Measurements from ENCODE around the gene FOSL2. TPM values are rescaled to one million over a fixed set of nuclear protein-coding genes. Genes with fewer than 3 reads are reported as not detected.

Gene FOSL2
- total and polyA plus RNA-seq, 7 donors: 20.1 to 278 (median 74.7) TPM

DNA sequence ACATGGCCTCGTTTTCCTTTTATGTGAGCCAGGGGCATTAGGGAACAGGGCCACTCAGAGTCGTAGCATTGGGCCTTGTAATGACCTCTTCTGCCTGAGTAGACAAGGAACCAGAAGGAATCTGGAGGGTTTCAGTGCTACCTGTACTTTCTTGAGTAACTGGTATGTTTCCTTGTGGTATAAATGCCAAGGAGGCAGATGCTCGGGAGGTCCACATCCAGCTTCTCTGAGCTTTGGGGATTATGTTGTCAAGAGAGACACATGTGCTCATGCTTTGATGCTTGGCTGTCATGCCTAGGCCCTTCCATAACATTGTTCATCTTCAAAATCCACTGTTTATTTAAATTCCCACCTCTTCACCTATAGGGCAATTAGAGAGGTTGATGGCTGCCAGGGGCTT is 26.3 kb downstream of the FOSL2 start:
- Histone ChIP-seq H3K27me3 (ENCODE audit: insufficient read depth in 3 of 3, low read length in 2 of 3) (no peaks in the 10 kb centered on the region), H3K27ac (no peak overlapping the region), H3K36me3 (ENCODE audit: insufficient read depth in 1 of 2, low read depth in 1 of 2) (peaks cover 0 to 49% of the 10 kb centered on the region in 2 donors), H3K4me1 (peaks cover 9% of the 10 kb centered on the region), H3K4me3 (no peak overlapping the region), H3K9me3 (no peaks in the 10 kb centered on the region)
- intact Hi-C loops (cut with DNase I): no loop called here
- TF ChIP-seq, protein P1, sequence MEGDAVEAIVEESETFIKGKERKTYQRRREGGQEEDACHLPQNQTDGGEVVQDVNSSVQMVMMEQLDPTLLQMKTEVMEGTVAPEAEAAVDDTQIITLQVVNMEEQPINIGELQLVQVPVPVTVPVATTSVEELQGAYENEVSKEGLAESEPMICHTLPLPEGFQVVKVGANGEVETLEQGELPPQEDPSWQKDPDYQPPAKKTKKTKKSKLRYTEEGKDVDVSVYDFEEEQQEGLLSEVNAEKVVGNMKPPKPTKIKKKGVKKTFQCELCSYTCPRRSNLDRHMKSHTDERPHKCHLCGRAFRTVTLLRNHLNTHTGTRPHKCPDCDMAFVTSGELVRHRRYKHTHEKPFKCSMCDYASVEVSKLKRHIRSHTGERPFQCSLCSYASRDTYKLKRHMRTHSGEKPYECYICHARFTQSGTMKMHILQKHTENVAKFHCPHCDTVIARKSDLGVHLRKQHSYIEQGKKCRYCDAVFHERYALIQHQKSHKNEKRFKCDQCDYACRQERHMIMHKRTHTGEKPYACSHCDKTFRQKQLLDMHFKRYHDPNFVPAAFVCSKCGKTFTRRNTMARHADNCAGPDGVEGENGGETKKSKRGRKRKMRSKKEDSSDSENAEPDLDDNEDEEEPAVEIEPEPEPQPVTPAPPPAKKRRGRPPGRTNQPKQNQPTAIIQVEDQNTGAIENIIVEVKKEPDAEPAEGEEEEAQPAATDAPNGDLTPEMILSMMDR (IDR thresholded peaks at IDR 0.05): no peak
- ATAC-seq (peak in 3 of 4 donors; percentile 0 to 8 (median 5)), DNase-seq (no peak)
- WGBS, 3 donors: 92 to 98% (median 95%) methylated on average over 3 of the region's 3 CpGs

DNA sequence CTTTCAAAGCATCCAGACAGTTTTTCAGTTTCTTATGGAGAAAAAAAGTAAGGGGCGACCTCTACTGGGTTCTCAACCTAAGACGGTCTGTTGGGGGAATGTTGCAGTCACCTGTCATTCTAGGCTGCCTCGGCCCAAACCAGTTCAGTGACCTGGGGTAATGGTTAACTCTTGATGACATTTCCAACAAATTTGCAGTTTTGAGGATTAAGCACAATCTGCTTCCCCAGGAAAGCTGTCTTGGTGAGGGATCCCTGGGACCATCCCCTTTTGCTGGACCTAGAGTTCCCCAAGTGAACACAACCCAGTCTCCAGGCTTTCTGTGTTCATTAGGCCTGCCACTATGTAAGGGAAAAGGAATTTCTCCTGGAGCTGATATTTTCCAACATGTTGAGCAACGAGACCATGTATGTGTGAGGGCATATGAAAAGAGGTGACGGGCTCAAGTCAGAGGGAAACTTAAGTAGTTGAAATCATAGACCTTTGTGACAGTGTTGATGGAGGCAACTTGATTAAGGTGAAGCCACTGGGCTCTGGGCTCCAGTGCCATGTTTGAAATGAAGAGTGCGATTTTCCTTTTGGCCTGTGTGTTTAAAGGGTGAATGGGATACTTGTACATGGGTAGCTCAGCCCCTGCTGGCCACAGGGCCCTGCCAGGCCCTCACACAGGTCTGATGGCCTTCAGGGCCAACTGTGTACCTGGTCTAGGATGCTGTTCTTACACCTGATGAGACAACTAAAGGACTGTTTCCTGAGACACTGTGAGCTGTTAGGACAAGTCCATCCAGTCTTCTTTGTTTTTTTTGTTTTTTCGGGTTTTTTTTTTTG is 27.0 kb downstream of the FOSL2 start:
- TF ChIP-seq, protein P1 (IDR thresholded peaks at IDR 0.05): no peak
- H3K36me3 ChIP-seq (ENCODE audit: insufficient read depth in 1 of 2, low read depth in 1 of 2): peaks cover 0 to 42% of the 10 kb centered on the region in 2 donors
- H3K4me3 ChIP-seq: no peak overlapping the region
- ATAC-seq (peak; percentile 24 to 37 (median 30)), DNase-seq (peak in 1 of 2 donors; percentile 50)
- intact Hi-C loops (cut with DNase I): no loop called here
- no peaks in the 10 kb centered on the region for H3K27me3 ChIP-seq (ENCODE audit: insufficient read depth in 3 of 3, low read length in 2 of 3)
- peaks cover 3% of the 10 kb centered on the region for H3K4me1 ChIP-seq
- WGBS, 3 donors: 81 to 91% (median 84%) methylated on average over 7 of the region's 7 CpGs
- no peaks in the 10 kb centered on the region for H3K9me3 ChIP-seq
- H3K27ac ChIP-seq: no peak overlapping the region

DNA sequence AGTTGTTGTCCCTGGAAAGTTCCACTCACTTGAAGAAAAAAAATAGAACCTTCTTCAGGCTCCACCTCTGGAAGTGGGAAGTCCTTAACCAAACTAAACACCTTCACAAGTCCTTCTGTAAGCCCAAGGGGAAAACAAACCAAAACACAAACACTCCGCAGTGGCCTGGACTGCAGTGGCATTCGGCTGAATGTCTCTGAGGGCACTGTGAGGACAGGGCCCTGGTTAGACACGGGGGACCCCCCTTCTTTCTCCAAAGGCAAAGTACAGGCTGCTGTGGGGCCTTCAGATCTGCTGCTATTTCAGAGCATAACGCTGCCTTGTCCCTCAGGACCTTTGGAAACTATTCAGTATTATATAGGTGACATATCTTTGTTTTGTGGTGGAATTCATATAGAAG is 28.1 kb downstream of the FOSL2 start:
- no peaks in the 10 kb centered on the region for H3K9me3 ChIP-seq
- intact Hi-C loops (cut with DNase I): no loop called here
- peaks cover 0 to 39% of the 10 kb centered on the region in 2 donors for H3K36me3 ChIP-seq (ENCODE audit: insufficient read depth in 1 of 2, low read depth in 1 of 2)
- WGBS, 3 donors: 73 to 80% (median 75%) methylated on average over 4 of the region's 4 CpGs
- DNase-seq: no peak
- no peaks in the 10 kb centered on the region for H3K27me3 ChIP-seq (ENCODE audit: insufficient read depth in 3 of 3, low read length in 2 of 3)
- no peak overlapping the region for H3K27ac ChIP-seq
- no peaks in the 10 kb centered on the region for H3K4me1 ChIP-seq
- H3K4me3 ChIP-seq: no peak overlapping the region
- peak; percentile 8 to 24 (median 14) for ATAC-seq
- TF ChIP-seq, protein P1 (IDR thresholded peaks at IDR 0.05): no peak

DNA sequence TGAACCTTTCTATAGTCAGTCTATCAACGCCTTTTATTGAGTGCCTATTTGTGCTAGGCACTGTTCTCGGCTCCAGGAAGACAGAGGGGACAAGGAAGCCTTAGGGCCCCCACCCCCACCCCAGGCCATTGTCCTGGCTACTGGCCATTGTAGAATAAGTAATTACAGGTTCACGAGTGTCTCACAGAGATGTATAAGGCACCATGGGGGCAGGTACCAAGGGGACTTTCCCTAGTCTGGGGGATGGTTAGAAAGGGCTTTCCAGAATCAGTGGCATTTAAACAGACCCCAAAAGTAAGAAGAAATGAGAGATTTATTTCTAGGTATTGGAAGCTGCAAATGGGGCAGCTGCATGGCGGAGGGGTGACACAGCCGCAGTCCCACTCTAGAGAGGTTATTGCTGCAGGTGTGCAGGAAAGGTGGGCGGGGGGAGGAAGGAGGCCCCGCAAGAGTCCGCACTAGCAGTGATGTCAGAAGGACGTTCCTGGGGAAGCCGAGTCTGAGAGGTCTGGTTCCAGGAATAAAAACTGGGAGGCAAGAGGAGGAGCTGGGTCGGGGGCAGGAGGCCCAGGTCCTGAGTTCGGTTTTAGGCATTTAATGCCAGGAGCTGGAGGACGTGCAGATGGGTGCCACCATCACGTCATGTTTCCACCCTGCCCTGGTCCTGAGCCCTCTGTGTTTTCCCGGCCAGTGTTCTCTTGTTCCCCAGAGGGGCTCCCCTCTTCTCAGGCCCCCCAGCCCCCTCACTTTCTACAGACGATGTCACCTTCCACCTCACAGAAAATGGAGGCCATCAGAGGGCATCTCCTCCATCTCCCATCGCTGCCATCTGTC is 30.5 kb downstream of the FOSL2 start:
- DNase-seq: peak in 1 of 2 donors; percentile 44
- H3K27ac ChIP-seq: no peak overlapping the region
- 74 to 82% (median 79%) methylated on average over 17 of the region's 17 CpGs for WGBS, 3 donors

More for the DNA sequence above, 30.5 kb downstream of the FOSL2 start:
- H3K9me3 ChIP-seq: no peaks in the 10 kb centered on the region
- peaks cover 0 to 16% of the 10 kb centered on the region in 2 donors for H3K36me3 ChIP-seq (ENCODE audit: insufficient read depth in 1 of 2, low read depth in 1 of 2)
- intact Hi-C loops (cut with DNase I): no loop called here
- TF ChIP-seq, protein P1 (IDR thresholded peaks at IDR 0.05): no peak
- no peak overlapping the region for H3K4me3 ChIP-seq
- ATAC-seq: peak in 2 of 4 donors; percentile 5 to 13
- no peaks in the 10 kb centered on the region for H3K4me1 ChIP-seq
- H3K27me3 ChIP-seq (ENCODE audit: insufficient read depth in 3 of 3, low read length in 2 of 3): no peaks in the 10 kb centered on the region
